Thymus (tissue), 11 donors: ENCODE measurements around the gene PRSS1. TPM values are rescaled to one million over a fixed set of nuclear protein-coding genes. Genes with fewer than 3 reads are reported as not detected.
A peak's percentile ranks its signal among the peaks of the same experiment; 100 is the strongest.
"Not testable (repeated sequence)": the region's sequence is repeated elsewhere in the genome, so short reads cannot be mapped to it uniquely, and the experiment has no call there.

Source experiments
- DNase-seq, 9 donors: peaks; one replicate each; pipeline ENCODE4 v3.0.0-alpha.2; 2013; ENCODE audit warnings: low spot score in 9 of 9, low read depth in 6 of 9, missing footprints in 1 of 9
- H3K27ac ChIP-seq, 2 donors: one replicate each; pipeline ENCODE4 v1.5.1; 2013; ENCODE audit warnings: control low read depth in 1 of 2, low read depth in 1 of 2, low read length in 1 of 2, mild to moderate bottlenecking in 1 of 2, moderate library complexity in 1 of 2
- H3K27me3 ChIP-seq, 2 donors: one replicate each; pipeline ENCODE4 v1.5.1; 2013; ENCODE audit warnings: low read length in 1 of 2; ENCODE audit not compliant: control insufficient read depth in 2 of 2, insufficient read depth in 1 of 2
- H3K36me3 ChIP-seq, 2 donors: one replicate each; pipeline ENCODE4 v1.5.1; 2013; ENCODE audit warnings: low read length in 1 of 2, mild to moderate bottlenecking in 1 of 2, moderate library complexity in 1 of 2; ENCODE audit not compliant: control insufficient read depth in 2 of 2, insufficient read depth in 2 of 2
- H3K4me1 ChIP-seq, 2 donors: one replicate each; pipeline ENCODE4 v1.5.1; 2013; ENCODE audit warnings: low read length in 2 of 2; ENCODE audit not compliant: control insufficient read depth in 2 of 2, insufficient read depth in 2 of 2
- H3K4me3 ChIP-seq, 2 donors: one replicate each; pipeline ENCODE4 v1.5.1; 2013; ENCODE audit warnings: low read length in 2 of 2, control low read depth in 1 of 2, mild to moderate bottlenecking in 1 of 2
- H3K9me3 ChIP-seq, 2 donors: one replicate each; pipeline ENCODE4 v1.5.1; 2013; ENCODE audit warnings: low read length in 1 of 2, mild to moderate bottlenecking in 1 of 2; ENCODE audit not compliant: control insufficient read depth in 2 of 2, insufficient read depth in 1 of 2
- WGBS: extraction: QIAGEN DNeasy Blood & Tissue Kit; methylation state at CpG from one replicate; pipeline ENCODE4 v1.1.7; 2013; 5-methylcytosine and 5-hydroxymethylcytosine counted together
- polyA plus RNA-seq: library from polyadenylated mRNA; stranded (reverse); fragments of 200-250 nt; gene quantifications from one replicate; pipeline ENCODE4 v1.2.3, GENCODE V29; 2013
- total RNA-seq: library from RNA; stranded (reverse); fragments of 120-200 nt; gene quantifications from one replicate; pipeline ENCODE4 v1.2.4, GENCODE V29; 2013
- donor health status: healthy.

The PRSS1 gene
- total and polyA plus RNA-seq, 2 donors, result 0.76 to 4.5 TPM

DNA sequence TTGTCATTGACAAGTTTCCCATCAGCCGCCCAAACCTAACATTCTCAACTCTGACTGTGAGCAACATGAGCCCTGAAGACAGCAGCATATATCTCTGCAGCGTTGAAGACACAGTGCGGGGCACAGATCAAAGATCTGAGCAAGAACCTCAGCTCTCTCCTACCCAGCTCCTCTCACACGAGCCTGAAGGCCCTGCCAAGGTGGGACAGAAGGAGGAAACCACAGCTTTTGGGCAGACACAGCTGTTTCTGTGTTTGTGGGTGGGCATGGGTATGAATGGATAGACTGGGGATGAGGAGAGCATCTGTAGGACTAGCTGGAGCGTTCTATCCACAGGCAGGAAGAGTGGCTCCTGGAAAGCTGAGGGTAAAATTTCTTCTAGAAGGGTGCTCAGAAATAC lies 8.5 kb upstream of the PRSS1 start:
- WGBS, result 15% methylated on average over 5 of the region's 5 CpGs
- no peaks in the 10 kb centered on the region for H3K9me3 ChIP-seq
- H3K27me3 ChIP-seq, result no peaks in the 10 kb centered on the region
- H3K27ac ChIP-seq, result no peak overlapping the region
- H3K4me1 ChIP-seq, result peaks cover 0 to 17% of the 10 kb centered on the region in 2 donors
- H3K4me3 ChIP-seq, result no peak overlapping the region
- peak in 1 of 9 donors; percentile 48 for DNase-seq
- no peaks in the 10 kb centered on the region for H3K36me3 ChIP-seq

GRCh38 chr7:142741932-142742331 lies 7.3 kb upstream of the PRSS1 start:
- not testable (repeated sequence) for H3K36me3 ChIP-seq, H3K4me3 ChIP-seq, DNase-seq, H3K27ac ChIP-seq, H3K9me3 ChIP-seq, H3K27me3 ChIP-seq
- H3K4me1 ChIP-seq, result peaks cover 0 to 17% of the 10 kb centered on the region in 2 donors

- Histone ChIP-seq H3K9me3 (no peaks in the 10 kb centered on the region), H3K36me3 (no peaks in the 10 kb centered on the region), H3K27ac (no peak overlapping the region), H3K4me1 (peaks cover 0 to 19% of the 10 kb centered on the region in 2 donors), H3K27me3 (no peaks in the 10 kb centered on the region), H3K4me3 (no peak overlapping the region)
- DNase-seq, result no peak
- 94% methylated on average over 1 of the region's 1 CpG for WGBS
Measured at GRCh38 chr7:142745091-142745635, 4.1 kb upstream of the PRSS1 start.

DNA sequence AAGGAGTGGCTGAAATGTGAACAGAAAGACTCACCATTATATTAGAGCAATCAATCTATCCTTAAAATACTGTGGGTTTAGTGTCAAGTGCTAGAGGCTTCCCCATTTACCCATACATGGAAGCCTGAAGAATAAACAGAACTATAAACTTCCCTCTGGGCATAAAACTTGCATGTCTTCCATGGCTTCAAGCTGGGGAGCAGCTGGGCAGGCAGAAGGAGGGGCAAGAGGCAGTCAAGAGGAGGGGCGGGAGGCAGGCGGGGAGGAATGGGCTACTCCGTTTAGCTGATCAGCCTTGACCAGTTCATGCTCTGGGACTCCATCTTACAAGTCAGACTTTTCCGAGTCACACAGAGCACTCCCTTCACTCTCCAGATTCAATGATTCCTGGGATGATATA lies 3.5 kb upstream of the PRSS1 start:
- no peak for DNase-seq
- no peaks in the 10 kb centered on the region for H3K36me3 ChIP-seq
- H3K27ac ChIP-seq, result no peak overlapping the region
- H3K4me1 ChIP-seq, result peaks cover 0 to 15% of the 10 kb centered on the region in 2 donors
- no peak overlapping the region for H3K4me3 ChIP-seq
- no peaks in the 10 kb centered on the region for H3K9me3 ChIP-seq
- H3K27me3 ChIP-seq, result no peaks in the 10 kb centered on the region
- 94% methylated on average over 4 of the region's 4 CpGs for WGBS

DNA sequence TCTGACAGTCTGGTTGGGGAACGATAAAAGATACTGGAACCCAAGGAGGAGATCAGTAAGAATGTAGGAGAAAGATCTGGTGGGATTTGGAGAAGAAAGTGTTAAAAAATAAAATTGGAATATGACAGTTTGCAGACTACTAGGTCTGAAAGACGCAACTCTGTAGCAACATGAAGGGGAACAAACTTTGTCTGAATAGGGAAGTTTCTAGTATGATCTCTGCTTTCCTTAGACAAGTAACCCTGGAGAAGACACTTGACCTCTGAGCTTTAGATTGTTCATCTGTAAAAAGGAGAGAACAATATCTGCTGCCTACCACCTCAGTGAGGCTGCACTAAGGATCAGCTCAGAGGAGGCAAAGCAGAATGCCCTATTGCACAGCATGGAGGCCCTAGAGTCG lies 3.0 kb upstream of the PRSS1 start:
- WGBS, result 98% methylated on average over 3 of the region's 3 CpGs

DNA sequence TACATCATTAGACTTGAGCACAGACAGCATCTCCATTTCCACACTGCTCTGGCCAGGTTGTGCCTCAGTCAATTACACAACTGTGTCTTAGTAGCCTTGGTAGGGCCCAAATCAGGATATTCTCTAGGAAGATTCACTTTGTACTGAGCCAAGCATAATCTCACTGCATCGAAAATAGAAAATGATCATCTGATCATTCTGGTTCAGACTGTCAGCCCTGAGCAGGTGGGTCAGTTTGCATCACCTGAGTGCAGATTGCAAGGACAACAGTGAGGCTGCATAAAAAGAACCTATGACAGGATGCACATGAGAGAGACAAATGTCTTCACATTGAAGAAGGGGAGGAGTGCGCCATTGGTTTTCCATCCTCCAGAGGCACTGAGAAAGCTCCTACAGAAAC lies 862 bp upstream of the PRSS1 start:
- H3K9me3 ChIP-seq, H3K27ac ChIP-seq, H3K27me3 ChIP-seq, H3K36me3 ChIP-seq, H3K4me3 ChIP-seq, DNase-seq: not testable (repeated sequence)
- H3K4me1 ChIP-seq, result peaks cover 0 to 10% of the 10 kb centered on the region in 2 donors
- 94% methylated on average over 2 of the region's 2 CpGs for WGBS

More for the DNA sequence above, 3.0 kb upstream of the PRSS1 start:
- Histone ChIP-seq H3K4me3 (no peak overlapping the region), H3K9me3 (no peaks in the 10 kb centered on the region), H3K36me3 (no peaks in the 10 kb centered on the region), H3K27ac (no peak overlapping the region), H3K4me1 (peaks cover 0 to 13% of the 10 kb centered on the region in 2 donors), H3K27me3 (no peaks in the 10 kb centered on the region)
- no peak for DNase-seq

GRCh38 chr7:142750321-142750938 lies 1.2 kb downstream of the PRSS1 start:
- no peak for DNase-seq
- peaks cover 0 to 10% of the 10 kb centered on the region in 2 donors for H3K4me1 ChIP-seq
- H3K36me3 ChIP-seq, result no peaks in the 10 kb centered on the region
- 88% methylated on average over 9 of the region's 9 CpGs for WGBS
- H3K27me3 ChIP-seq, result no peaks in the 10 kb centered on the region
- no peaks in the 10 kb centered on the region for H3K9me3 ChIP-seq
- no peak overlapping the region for H3K4me3 ChIP-seq
- no peak overlapping the region for H3K27ac ChIP-seq

GRCh38 chr7:142751526-142752175 lies 2.4 kb downstream of the PRSS1 start:
- not testable (repeated sequence) for DNase-seq, H3K27ac ChIP-seq, H3K9me3 ChIP-seq, H3K27me3 ChIP-seq, H3K36me3 ChIP-seq, H3K4me3 ChIP-seq
- H3K4me1 ChIP-seq, result peaks cover 0 to 10% of the 10 kb centered on the region in 2 donors
- 96% methylated on average over 14 of the region's 14 CpGs for whole genome bisulfite sequencing

DNA sequence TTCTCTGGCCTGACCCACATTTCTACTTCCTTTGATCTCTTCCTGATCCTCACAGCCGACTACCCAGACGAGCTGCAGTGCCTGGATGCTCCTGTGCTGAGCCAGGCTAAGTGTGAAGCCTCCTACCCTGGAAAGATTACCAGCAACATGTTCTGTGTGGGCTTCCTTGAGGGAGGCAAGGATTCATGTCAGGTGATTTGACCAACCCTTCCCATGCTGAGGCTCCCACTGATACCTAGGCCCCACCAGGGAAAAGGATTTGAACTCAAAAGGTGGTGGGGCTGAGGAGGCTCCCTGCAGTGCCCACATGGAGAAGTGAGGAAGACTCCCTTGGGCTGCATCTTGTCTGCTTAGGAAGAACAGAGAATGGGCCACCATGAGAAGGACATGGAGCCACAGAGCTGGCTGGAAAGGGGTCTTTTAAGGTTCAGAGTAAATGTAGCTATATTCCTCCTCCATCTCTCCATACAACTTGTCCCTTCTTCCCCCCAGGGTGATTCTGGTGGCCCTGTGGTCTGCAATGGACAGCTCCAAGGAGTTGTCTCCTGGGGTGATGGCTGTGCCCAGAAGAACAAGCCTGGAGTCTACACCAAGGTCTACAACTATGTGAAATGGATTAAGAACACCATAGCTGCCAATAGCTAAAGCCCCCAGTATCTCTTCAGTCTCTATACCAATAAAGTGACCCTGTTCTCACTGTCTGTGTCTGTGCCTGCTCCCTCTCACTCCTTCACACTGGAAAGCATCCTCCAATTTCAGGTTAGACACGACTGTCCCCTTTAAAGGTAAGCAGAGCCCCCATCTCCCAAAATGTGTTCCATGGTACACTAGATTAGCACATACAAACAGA lies 3.3 kb downstream of the PRSS1 start:
- H3K27me3 ChIP-seq, result no peaks in the 10 kb centered on the region
- peaks cover 0 to 10% of the 10 kb centered on the region in 2 donors for H3K4me1 ChIP-seq
- no peak overlapping the region for H3K4me3 ChIP-seq
- no peak for DNase-seq
- H3K36me3 ChIP-seq, result no peaks in the 10 kb centered on the region
- 83% methylated on average over 3 of the region's 3 CpGs for WGBS
- H3K27ac ChIP-seq, result no peak overlapping the region
- no peaks in the 10 kb centered on the region for H3K9me3 ChIP-seq
